GF-D8 (cell line): Measurements from ENCODE around the gene PJVK.
A peak's percentile ranks its signal among the peaks of the same experiment; 100 is the strongest.
"Not testable (repeated sequence)": the region's sequence is repeated elsewhere in the genome, so short reads cannot be mapped to it uniquely, and the experiment has no call there.

Experiments
- DNase-seq: peaks from one replicate; lab custom pipeline; 2025; lab: John Stamatoyannopoulos, UW

PJVK gene

DNA sequence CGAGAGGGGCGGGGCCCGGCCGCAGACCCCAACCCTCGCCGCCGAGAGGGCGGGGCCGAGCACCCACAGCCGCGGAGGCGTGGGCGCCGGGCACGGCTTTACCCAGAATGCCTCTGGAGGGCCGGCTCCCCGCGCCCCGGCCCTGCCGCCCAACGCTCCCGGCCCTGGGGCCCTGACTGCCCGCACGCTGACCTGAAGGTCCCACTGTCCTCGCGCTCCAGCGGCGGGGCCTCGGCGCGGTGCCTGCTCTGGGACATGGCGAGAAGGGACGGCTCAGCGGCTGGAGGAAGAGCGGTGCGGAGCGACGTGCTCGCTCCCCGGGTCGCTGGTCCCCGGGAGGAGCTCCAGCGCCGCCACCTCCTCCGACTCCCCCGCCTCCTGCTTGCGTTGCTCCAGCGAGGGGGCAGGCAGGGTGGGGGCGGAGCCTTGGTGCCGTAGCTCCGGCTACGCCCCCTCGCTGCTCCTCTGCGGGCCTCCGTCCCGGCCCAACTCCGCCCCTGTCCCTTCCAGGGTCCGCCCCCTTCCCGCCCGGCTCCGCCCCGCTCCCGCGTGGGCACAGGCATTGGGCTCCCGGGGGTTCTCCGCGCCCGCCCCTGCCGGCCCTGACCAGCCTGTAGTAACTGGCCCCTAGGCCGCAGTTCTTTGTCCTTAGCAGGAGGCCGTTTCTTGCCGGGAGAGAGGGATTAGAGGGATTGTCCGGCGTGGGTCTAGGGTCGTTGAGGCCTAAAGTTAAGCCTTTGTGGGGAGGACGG, at the start of gene PJVK, which contains the start of gene PRKRA:
Gene PJVK, plus strand, starts transcription at position 605 of the 752 bp plus-strand sequence. CDS start 2,032 bp downstream, outside the sequence.
Gene PRKRA, minus strand, starts transcription at position 402 of the 752 bp plus-strand sequence. Its CDS starts 145 bp downstream, at position 257.
- peak; percentile 88 for DNase-seq

DNA sequence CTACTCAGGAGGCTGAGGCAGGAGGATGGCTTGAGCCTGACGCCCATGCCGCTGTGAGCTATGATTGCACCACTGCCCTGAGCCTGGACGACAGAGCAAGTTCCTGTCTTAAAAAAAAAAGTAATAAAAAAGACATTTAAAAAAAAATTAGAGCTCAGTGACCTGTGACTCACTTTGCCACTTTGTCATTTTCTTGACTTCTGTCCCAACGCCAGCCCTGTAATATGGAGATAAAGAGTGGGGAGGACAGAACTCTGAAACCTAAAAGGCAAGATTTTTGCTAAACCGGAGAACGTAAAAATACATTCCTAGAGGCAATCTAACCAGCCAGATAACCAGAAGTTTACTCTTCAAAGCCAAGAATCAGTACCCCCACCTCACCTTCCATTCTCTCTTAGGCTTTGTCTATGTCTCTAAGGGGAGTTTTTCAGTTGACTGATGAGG, 49.2 kb upstream of the PJVK start:
- no peak for DNase-seq

DNA sequence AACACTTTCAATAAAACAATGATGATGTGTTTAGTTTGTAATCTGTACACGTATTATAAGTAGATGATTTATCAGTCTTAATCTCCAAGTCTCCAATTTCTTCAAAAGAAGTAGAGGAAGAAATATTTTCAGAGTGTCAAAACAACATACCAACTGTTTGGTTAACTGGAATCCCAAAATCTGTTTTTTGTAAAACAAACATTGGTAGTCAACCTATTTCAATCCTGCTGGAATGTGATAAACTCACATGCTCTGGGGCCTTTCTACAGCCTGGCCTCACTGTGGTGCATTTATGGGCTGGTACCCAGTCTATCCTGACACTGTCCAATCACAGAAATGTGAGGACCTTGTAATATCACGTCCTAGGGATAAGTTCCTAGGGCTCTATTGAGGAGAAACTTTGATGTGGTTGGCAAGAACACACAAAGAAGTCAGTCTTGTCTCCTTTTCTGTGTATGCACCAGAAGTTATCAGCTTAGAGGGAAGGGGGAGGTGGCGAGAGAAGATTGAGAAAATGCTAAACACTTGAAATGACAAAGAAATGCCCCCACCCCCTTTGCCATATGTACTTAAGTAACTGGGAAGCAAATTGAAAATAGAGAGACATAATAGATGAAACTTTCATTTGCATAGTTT, 47.4 kb upstream of the PJVK start:
- DNase-seq = no peak

DNA sequence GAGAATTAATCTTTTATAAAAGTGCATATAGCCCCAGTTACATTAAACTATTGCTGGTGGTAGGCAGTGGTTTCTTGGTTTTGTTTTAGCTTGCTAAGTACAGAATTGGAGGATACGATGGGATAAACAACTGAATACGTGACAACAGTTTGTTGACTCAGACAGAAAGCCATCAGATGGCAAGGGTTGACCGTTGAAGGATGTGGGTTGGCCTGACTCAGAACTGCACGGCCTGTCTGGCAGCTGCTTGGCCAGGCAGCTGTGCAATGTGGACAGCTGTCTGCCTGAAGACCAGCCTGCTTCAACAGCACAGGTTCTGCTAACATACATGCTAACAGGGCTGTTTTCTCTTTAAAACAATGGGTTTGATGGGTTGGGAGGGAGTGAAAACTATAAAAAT, 46.8 kb upstream of the PJVK start:
- DNase-seq = no peak

DNA sequence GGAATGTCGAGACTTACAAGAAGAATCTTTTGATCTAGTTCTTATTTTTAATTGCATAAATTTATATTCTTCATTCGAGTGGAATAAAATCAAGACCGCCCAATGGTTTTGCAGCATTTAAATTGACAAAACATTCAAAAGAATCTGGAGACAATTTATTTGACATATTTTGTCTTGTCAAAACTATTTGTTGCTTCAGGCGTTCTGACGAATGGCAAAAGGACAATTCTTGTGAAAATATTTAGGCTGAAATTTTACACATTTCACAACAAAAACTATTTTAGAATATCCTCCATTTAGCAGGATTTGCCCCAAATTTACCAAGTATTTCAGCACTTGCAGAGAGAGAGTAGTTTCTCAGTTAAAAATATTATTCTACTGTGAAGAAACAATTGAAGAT, 41.9 kb upstream of the PJVK start:
- no peak for DNase-seq

- no peak for DNase-seq
These were observed 39.1 kb upstream of the PJVK start for GRCh38 chr2:178412047-178412446.

- DNase-seq = not testable (repeated sequence)
These were observed 38.7 kb upstream of the PJVK start for GRCh38 chr2:178412453-178412852.

GRCh38 chr2:178413472-178414265, 37.5 kb upstream of the PJVK start:
- DNase-seq = peak; percentile 57

GRCh38 chr2:178414266-178415247, 36.6 kb upstream of the PJVK start:
- DNase-seq = peak; percentile 95

DNA sequence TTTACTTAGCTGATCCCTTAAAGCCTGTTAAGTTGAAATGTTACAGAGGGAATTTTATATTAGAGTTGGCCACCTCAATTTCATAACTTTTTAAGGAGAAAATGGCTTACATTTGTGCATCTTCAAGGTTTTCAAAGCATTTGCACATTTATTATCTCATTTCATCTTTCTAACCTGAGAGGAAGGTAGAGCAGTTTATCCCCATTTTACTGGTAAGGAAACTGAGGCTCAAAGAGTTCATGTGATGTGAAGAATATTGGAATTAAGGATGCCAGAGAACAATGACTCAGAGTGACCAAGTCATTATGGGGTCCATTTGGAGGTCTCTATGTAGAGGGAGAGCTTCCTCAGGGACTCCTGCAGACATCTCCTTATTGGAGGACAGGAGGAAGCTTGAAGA, 35.2 kb upstream of the PJVK start:
- DNase-seq = no peak

GRCh38 chr2:178417916-178418315, 33.3 kb upstream of the PJVK start:
- no peak for DNase-seq

DNA sequence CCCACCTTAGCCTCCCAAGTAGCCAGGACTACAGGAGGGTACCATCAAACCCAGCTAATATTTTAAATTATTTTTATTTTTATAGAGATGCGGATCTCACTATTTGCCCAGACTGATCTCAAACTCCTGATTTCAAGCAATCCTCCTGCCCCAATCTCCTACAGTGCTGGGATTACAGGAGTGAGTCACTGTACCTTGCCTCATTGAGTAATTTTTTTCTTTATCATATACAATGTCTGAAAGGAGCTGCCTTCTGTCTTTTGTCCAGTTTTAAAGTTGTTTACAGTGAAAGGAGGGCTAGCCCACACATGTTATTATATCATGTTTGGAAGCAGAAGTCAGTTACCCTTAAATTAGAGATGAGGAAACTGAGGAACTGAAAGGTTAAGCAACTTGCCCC, 32.8 kb upstream of the PJVK start:
- no peak for DNase-seq

DNA sequence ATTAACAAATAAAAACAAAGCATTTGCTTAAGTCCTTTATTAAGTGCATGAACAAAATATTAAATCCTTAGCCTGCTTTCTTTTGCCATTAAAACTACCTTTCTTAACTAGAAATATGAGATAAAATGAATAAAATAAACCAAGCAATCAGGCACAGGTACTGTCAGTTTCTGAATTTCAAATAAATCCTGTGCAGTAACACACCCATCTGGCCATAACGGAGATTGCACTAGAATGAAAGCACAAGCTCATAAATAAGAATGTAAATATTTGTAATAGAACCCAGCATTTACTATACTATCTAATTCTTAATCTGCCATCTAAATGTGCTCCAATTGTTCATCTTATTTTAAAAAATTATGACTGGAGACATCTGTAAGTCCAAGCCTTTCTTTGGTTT, 32.1 kb upstream of the PJVK start:
- no peak for DNase-seq

DNA sequence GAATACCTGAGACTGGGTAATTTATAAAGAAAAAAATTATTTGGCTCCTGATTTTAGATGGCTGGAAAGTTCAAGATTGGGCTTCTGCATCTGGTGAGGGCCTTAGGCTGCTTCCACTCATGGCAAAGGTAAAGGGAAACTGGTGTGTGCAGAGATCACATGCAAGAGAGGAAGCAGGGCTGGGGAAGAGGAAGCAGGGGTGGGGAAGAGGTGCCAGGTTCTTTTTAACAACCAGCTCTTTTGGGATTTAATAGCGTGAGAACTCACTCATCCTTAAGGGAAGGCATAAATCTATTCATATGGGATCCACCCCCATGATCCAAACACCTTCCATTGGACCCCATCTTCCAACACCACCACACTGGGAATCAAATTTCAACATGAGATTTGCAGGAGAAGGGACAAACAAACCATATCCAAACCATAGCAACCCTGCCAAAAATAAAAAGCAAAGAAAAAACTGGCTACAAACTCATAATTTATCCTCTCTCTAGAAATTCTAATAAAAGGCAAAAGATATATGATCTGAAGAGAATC, 30.6 kb upstream of the PJVK start:
- DNase-seq = peak; percentile 17

DNA sequence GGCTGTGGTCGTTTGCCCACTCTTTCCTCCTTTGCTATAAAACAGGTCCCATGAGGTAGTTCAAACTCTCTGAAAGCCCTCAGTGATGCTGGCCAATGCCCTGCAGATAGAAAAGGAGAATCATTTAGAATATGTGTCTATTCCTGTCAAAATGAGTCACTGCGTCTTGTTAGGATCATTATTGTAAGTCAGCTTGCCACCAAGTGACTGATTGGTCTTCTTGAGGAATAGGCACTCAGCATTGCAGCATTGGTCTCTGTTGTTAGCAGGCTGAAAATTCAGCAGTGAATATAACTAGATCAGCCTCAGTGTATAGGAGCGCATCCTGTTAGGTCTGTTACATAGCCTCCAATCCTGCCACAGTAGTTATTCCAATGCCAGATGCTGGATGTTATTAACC, 29.1 kb upstream of the PJVK start:
- DNase-seq = no peak

DNA sequence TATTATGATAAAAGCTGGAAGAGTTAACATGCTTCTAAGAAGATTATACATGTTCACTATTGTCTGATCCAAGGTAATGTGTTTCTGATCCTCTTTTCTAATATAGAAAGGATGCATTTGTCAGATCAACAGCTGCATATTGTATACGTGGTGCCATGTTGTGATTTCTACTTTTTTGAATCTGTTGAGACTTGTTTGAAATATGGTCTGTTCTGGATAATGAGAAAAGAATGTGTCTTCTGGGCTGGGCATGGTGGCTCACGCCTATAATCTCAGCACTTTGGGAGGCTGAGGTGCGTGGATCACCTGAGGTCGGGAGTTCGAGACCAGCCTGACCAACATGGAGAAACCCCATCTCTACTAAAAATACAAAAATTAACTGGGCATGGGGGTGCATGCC, 27.4 kb upstream of the PJVK start:
- DNase-seq = not testable (repeated sequence)

DNA sequence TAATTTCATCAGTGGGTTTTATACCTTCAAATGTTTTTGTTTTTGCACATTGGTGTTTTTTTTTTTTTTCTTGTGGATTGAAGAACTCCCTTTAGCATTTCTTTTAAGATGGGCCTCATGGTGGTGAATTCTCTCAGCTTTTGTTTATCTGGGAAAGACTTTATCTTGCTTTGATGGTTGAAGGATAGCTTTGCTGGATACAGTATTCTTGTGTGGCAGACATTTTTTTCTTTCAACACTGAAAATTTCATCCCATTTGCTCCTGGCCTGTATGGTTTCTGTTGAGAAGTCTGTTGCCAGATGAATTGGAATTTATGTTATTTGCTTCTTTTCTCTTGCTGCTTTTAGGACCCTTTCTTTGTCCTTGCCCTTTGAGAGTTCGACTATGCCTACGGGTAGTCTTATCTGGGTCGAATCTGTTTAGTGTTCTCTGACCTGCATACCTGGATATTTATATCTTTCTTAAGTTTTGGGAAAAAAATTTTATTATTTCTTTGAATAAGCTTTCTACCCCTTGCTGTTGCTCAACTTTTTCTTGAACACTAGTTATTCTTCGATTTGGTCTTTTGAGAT, 25.8 kb upstream of the PJVK start:
- no peak for DNase-seq

DNA sequence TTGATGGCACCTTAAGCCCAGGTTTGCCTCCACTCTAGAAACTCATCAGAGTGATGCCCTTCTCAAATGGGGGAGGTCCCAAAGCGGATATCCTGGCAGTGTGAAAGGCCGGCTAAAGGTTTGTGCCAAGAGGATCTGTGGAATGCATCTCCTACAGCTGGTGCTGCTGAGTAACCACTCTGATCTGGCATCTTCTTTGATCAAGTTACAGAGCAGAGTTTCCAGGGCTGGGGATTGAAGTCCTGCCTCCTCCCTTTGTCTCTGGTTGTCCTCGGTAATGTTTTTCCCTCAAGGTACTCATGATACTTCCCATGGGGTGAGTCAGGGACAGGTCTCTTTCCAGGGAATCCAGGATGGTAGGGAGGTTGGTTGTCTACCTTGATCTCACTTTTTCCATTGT, 24.8 kb upstream of the PJVK start:
- no peak for DNase-seq

DNA sequence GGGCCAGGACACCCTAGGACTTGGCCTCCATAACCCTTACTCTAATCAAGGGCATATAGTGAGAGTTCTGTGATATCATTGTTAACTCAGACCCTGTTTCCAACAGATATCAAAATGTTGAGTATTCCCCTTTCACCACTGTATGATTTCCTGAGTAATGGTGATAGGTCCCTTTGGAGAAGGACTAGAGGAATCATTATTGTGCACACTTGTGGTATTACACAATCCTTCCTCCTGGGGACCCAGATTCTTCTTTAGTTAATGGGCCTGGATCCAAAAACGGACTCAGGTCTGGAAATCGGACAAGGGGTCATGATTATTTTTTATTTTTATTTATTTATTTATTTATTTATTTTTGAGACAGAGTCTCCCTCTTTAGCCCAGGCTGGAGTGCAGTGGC, 23.7 kb upstream of the PJVK start:
- DNase-seq = no peak

GRCh38 chr2:178428396-178428806, 22.8 kb upstream of the PJVK start:
- DNase-seq = no peak

- DNase-seq = no peak
These were observed 21.8 kb upstream of the PJVK start for GRCh38 chr2:178429336-178429735.
